Right lobe of liver (tissue), 6 donors: ENCODE results near the gene MCAT. TPM values are rescaled to one million over a fixed set of nuclear protein-coding genes. Genes with fewer than 3 reads are reported as not detected.
A peak's percentile ranks its signal among the peaks of the same experiment; 100 is the strongest.
"Not testable (repeated sequence)": the region's sequence is repeated elsewhere in the genome, so short reads cannot be mapped to it uniquely, and the experiment has no call there.

Experiments
- ATAC-seq, 4 donors: fragments of 200-7000 bp; cut with Tn5 transposase; one replicate each; pipeline ENCODE4 v1.9.1; 2020; ENCODE audit warnings: mild to moderate bottlenecking in 4 of 4, moderate library complexity in 4 of 4
- DNase-seq, 3 donors: peaks; one replicate each; pipeline ENCODE4 v3.0.0-alpha.2; 2020
- H3K27ac ChIP-seq, 3 donors: fragments of 200-600 bp; one replicate each; pipeline ENCODE4 v1.8.0; 2022
- H3K27me3 ChIP-seq, 2 donors: fragments of 200-600 bp; one replicate each; pipeline ENCODE4 v1.8.0; 2022
- H3K36me3 ChIP-seq, 4 donors: fragments of 200-600 bp; sonication (generic) in 1 of 4; one replicate each; pipeline versions ENCODE4 v1.5.1 to v1.8.0; 2017 to 2022; ENCODE audit warnings: control low read depth in 1 of 4
- H3K4me1 ChIP-seq, 4 donors: fragments of 200-600 bp; sonication (generic) in 1 of 4; one replicate each; pipeline versions ENCODE4 v1.5.1 to v1.8.0; 2017 to 2022; ENCODE audit warnings: control low read depth in 1 of 4
- H3K4me3 ChIP-seq, 3 donors: fragments of 200-600 bp; one replicate each; pipeline ENCODE4 v1.8.0; 2022
- H3K9me3 ChIP-seq, 4 donors: fragments of 200-600 bp; sonication (generic) in 1 of 4; one replicate each; pipeline versions ENCODE4 v1.5.1 to v1.8.0; 2017 to 2022; ENCODE audit warnings: control low read depth in 1 of 4
- POLR2A ChIP-seq: fragments of 450-650 bp; IDR thresholded peaks from one replicate; pipeline ENCODE4 v1.6.1; 2017; ENCODE audit warnings: antibody characterized with exemption, mild to moderate bottlenecking
- WGBS: methylation state at CpG from one replicate; pipeline ENCODE4 v1.1.6; 2018; ENCODE audit warnings: low coverage, low lambda C conversion rate; ENCODE audit not compliant: insufficient coverage; ENCODE audit errors: missing lambda C conversion rate; 5-methylcytosine and 5-hydroxymethylcytosine counted together
- intact Hi-C, 2 donors: fragments of 100-400 bp; cut with DNase I; formaldehyde crosslinking; loops; one replicate each; pipeline versions ENCODE4 v1.11.2 to v1.14.1; 2022
- total RNA-seq, 6 experiments: library from RNA; depleted of rRNA in 2 of 6; stranded (reverse); fragments of >200 nt in 2 of 6; fragmentation: NEBNext Ultra II Directional in 3 of 6; extraction: Animal tissue kit (Norgen Biotek cat#: 25700) in 3 of 6; gene quantifications; one replicate each; pipeline versions ENCODE4 v1.1.0 to v1.2.4, GENCODE V29; 2016 to 2023
- TF ChIP-seq, protein P1 (sequence below), 4 donors: fragments of 200-600 bp in 3 of 4; fragments of 450-650 bp in 1 of 4; IDR thresholded peaks; one replicate each; pipeline versions ENCODE4 v1.5.1 to v1.8.0; 2016 to 2022; ENCODE audit warnings: antibody characterized with exemption in 4 of 4, mild to moderate bottlenecking in 2 of 4
- donor health status: DM: no; HTN: yes; CAD: no.
- donor health status: DM: no; HTN: no; CAD: no.
- donor health status: DM: no; HTN: no; CAD: no.
- donor health status: DM: no; HTN: yes; CAD: no.
- donor health status: DM: no; HTN: yes; CAD: no.

Gene MCAT
- total RNA-seq, 6 experiments from 2014 or later, result 8.8 to 22.3 (median 11.4) TPM

DNA sequence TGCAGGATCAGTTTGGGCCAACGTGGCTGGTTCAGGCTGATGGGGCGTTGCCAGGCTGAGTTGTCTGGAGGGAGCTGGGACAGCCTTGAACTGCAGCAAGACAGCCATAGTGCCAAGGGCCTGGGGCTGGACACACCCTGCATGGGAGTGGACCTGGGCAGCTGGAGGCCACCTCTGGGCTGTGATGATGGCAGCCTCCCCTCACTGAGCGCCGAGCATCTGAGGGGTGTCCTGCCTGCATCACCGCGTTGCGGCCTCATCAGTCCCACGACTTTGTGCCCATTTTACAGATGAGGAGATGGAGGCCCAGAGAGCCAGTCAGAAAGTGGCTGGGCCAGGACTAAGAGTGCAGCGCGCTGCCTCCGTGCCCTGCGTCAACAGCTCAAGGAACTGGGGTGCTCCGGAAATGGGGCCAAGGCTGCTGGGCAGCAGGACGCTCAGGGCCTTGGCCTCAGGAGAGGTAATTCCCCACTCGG, 7.6 kb upstream of the MCAT start:
- Histone ChIP-seq H3K4me3 (peak overlapping the region; percentile 61 to 77 (median 74)), H3K27ac (peak overlapping the region in 1 of 3 donors; percentile 57), H3K27me3 (no peaks in the 10 kb centered on the region), H3K4me1 (peaks cover 0 to 16% (median 0%) of the 10 kb centered on the region in 4 donors), H3K9me3 (no peaks in the 10 kb centered on the region), H3K36me3 (no peaks in the 10 kb centered on the region)
- ATAC-seq (no peak), DNase-seq (no peak)
- TF ChIP-seq, protein P1, sequence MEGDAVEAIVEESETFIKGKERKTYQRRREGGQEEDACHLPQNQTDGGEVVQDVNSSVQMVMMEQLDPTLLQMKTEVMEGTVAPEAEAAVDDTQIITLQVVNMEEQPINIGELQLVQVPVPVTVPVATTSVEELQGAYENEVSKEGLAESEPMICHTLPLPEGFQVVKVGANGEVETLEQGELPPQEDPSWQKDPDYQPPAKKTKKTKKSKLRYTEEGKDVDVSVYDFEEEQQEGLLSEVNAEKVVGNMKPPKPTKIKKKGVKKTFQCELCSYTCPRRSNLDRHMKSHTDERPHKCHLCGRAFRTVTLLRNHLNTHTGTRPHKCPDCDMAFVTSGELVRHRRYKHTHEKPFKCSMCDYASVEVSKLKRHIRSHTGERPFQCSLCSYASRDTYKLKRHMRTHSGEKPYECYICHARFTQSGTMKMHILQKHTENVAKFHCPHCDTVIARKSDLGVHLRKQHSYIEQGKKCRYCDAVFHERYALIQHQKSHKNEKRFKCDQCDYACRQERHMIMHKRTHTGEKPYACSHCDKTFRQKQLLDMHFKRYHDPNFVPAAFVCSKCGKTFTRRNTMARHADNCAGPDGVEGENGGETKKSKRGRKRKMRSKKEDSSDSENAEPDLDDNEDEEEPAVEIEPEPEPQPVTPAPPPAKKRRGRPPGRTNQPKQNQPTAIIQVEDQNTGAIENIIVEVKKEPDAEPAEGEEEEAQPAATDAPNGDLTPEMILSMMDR (IDR thresholded peaks at IDR 0.05), result no peak
- no peak for TF ChIP-seq POLR2A
- intact Hi-C loops, result no loop called here
- WGBS, result 83% methylated on average over 1 of the region's 15 CpGs

- H3K27me3 ChIP-seq, result no peaks in the 10 kb centered on the region
- no peak overlapping the region for H3K4me3 ChIP-seq
- no CpG with 5 or more reads among the region's 6 CpGs for WGBS
- no peaks in the 10 kb centered on the region for H3K9me3 ChIP-seq
- no peaks in the 10 kb centered on the region for H3K36me3 ChIP-seq
- intact Hi-C loops, result no loop called here
- TF ChIP-seq, protein P1 (IDR thresholded peaks at IDR 0.05), result no peak
- no peak for TF ChIP-seq POLR2A
- DNase-seq, result no peak
- H3K4me1 ChIP-seq, result peaks cover 0 to 16% (median 0%) of the 10 kb centered on the region in 4 donors
- no peak overlapping the region for H3K27ac ChIP-seq
- no peak for ATAC-seq
These were observed 5.4 kb upstream of the MCAT start for GRCh38 chr22:43148581-43148980.

DNA sequence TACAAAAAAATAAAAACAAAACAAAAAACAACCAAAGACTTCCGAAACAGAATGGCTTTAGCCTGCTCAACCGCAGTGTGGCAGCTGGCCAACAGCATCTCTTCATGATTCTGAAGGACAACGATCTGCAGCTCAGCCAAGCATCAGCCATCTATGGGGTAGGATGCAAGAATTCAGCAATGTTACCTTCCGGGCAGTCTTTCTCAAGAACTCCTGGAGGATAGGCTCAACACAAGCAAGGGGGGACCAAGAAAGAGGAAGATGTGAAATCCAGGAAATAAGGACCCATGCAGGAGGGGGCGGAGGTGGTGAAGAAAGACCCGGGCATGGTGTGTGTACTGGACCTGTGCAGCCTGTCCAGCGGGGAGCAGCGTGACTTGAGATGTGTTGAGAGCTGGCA, 4.6 kb upstream of the MCAT start:
- H3K27me3 ChIP-seq, result no peaks in the 10 kb centered on the region
- ATAC-seq (no peak), DNase-seq (no peak)
- no peaks in the 10 kb centered on the region for H3K9me3 ChIP-seq
- TF ChIP-seq, protein P1 (IDR thresholded peaks at IDR 0.05), result no peak
- no peak for TF ChIP-seq POLR2A
- H3K4me1 ChIP-seq, result peaks cover 0 to 16% (median 0%) of the 10 kb centered on the region in 4 donors
- H3K4me3 ChIP-seq, result no peak overlapping the region
- H3K36me3 ChIP-seq, result no peaks in the 10 kb centered on the region
- intact Hi-C loops, result no loop called here
- H3K27ac ChIP-seq, result no peak overlapping the region
- WGBS, result 38% methylated on average over 6 of the region's 8 CpGs

- H3K4me3 ChIP-seq, H3K9me3 ChIP-seq, DNase-seq, intact Hi-C loops, ATAC-seq, H3K27ac ChIP-seq, H3K36me3 ChIP-seq, H3K27me3 ChIP-seq: not testable (repeated sequence)
- peaks cover 0 to 15% (median 3%) of the 10 kb centered on the region in 4 donors for H3K4me1 ChIP-seq
- 77% methylated on average over 15 of the region's 15 CpGs for WGBS
These were observed 3.1 kb upstream of the MCAT start for GRCh38 chr22:43146332-43146731.

DNA sequence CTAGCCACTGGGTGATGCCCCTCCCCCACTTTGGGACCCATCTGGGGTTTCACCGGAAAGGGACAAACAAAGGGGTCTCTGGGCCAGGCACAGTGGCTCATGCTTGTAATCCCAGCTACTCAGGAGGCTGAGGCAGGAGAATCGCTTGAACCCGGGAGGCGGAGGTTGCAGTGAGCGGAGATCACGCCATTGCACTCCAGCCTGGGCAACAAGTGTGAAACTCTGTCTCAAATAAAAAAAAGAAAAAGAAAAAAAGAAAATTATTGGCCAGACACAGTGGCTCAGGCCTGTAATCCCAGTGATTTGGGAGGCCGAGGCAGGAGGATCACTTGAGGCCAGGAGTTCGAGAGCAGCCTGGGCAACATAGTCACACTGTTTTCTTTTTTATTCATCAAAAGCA, 2.2 kb upstream of the MCAT start:
- H3K9me3 ChIP-seq, ATAC-seq, DNase-seq, H3K36me3 ChIP-seq, H3K4me3 ChIP-seq, H3K27ac ChIP-seq, H3K27me3 ChIP-seq, intact Hi-C loops: not testable (repeated sequence)
- WGBS, result 80% methylated on average over 1 of the region's 8 CpGs
- peaks cover 0 to 11% (median 3%) of the 10 kb centered on the region in 4 donors for H3K4me1 ChIP-seq

- no peak overlapping the region for H3K4me3 ChIP-seq
- intact Hi-C loops, result no loop called here
- TF ChIP-seq POLR2A, result no peak
- TF ChIP-seq, protein P1 (IDR thresholded peaks at IDR 0.05), result no peak
- no peak for ATAC-seq
- H3K27ac ChIP-seq, result no peak overlapping the region
- 75% methylated on average over 2 of the region's 3 CpGs for WGBS
- H3K36me3 ChIP-seq, result peaks cover 0 to 6% (median 2%) of the 10 kb centered on the region in 4 donors
- peaks cover 0 to 11% (median 3%) of the 10 kb centered on the region in 4 donors for H3K4me1 ChIP-seq
- DNase-seq, result no peak
- no peaks in the 10 kb centered on the region for H3K27me3 ChIP-seq
- H3K9me3 ChIP-seq, result no peaks in the 10 kb centered on the region
These were observed 1.8 kb upstream of the MCAT start for GRCh38 chr22:43144949-43145348.
